Osteocyte (in vitro differentiated cells): ENCODE data around the gene SLC26A11. TPM values are rescaled to one million over a fixed set of nuclear protein-coding genes. Genes with fewer than 3 reads are reported as not detected.

Experiments used
- DNase-seq: peaks from one replicate; pipeline ENCODE4 v3.0.0; 2021; ENCODE audit warnings: mixed read lengths; ENCODE audit not compliant: unreplicated experiment; ENCODE audit errors: extremely low spot score
- H3K27ac Mint-ChIP-seq: one replicate; pipeline ENCODE4 v1.8.0; 2021; ENCODE audit warnings: mild to moderate bottlenecking, mixed read lengths; ENCODE audit not compliant: unreplicated experiment
- H3K27me3 Mint-ChIP-seq: one replicate; pipeline ENCODE4 v1.8.0; 2021; ENCODE audit warnings: mixed read lengths; ENCODE audit not compliant: unreplicated experiment
- H3K36me3 Mint-ChIP-seq: one replicate; pipeline ENCODE4 v1.8.0; 2021; ENCODE audit warnings: mixed read lengths; ENCODE audit not compliant: unreplicated experiment
- H3K4me1 Mint-ChIP-seq: one replicate; pipeline ENCODE4 v1.8.0; 2021; ENCODE audit warnings: mixed read lengths; ENCODE audit not compliant: unreplicated experiment
- H3K4me3 Mint-ChIP-seq: one replicate; pipeline ENCODE4 v1.8.0; 2021; ENCODE audit warnings: mild to moderate bottlenecking, moderate library complexity, mixed read lengths; ENCODE audit not compliant: unreplicated experiment
- H3K9me3 Mint-ChIP-seq: one replicate; pipeline ENCODE4 v1.8.0; 2021; ENCODE audit warnings: mixed read lengths; ENCODE audit not compliant: unreplicated experiment
- CTCF ChIP-seq: fragments of 200-600 bp; sonication (generic); IDR thresholded peaks from 2 replicates; pipeline ENCODE4 v1.5.0; 2021; ENCODE audit warnings: antibody characterized with exemption, mild to moderate bottlenecking, moderate library complexity
- total RNA-seq: library from RNA; stranded (reverse); gene quantifications from 2 replicates; pipeline ENCODE4 v1.2.1, GENCODE V29; 2021

The SLC26A11 gene
- total RNA-seq, 1 donor from 2014 or later: 34.7 TPM

- TF ChIP-seq CTCF: no peak
- Mint-ChIP-seq H3K4me1 (no peaks in the 10 kb centered on the region), H3K27ac (no peak overlapping the region), H3K4me3 (no peak overlapping the region), H3K36me3 (peaks cover 19% of the 10 kb centered on the region), H3K27me3 (no peaks in the 10 kb centered on the region), H3K9me3 (no peaks in the 10 kb centered on the region)
- no peak for DNase-seq
These were observed 7.1 kb upstream of the SLC26A11 start for GRCh38 chr17:80212962-80213642.

- Mint-ChIP-seq H3K27me3 (no peaks in the 10 kb centered on the region), H3K36me3 (peaks cover 19% of the 10 kb centered on the region), H3K9me3 (no peaks in the 10 kb centered on the region), H3K4me3 (no peak overlapping the region), H3K4me1 (peaks cover under 1% of the 10 kb centered on the region), H3K27ac (no peak overlapping the region)
- no peak for TF ChIP-seq CTCF
- DNase-seq: no peak
These were observed 6.6 kb upstream of the SLC26A11 start for GRCh38 chr17:80213643-80213975.

- no peak overlapping the region for H3K4me3 Mint-ChIP-seq
- H3K9me3 Mint-ChIP-seq: no peaks in the 10 kb centered on the region
- no peak overlapping the region for H3K27ac Mint-ChIP-seq
- no peak for DNase-seq
- H3K4me1 Mint-ChIP-seq: peaks cover 6% of the 10 kb centered on the region
- H3K27me3 Mint-ChIP-seq: no peaks in the 10 kb centered on the region
- TF ChIP-seq CTCF: no peak
- peaks cover 19% of the 10 kb centered on the region for H3K36me3 Mint-ChIP-seq
These were observed 6.0 kb upstream of the SLC26A11 start for GRCh38 chr17:80214012-80214877.

- no peak overlapping the region for H3K4me3 Mint-ChIP-seq
- TF ChIP-seq CTCF: no peak
- H3K9me3 Mint-ChIP-seq: no peaks in the 10 kb centered on the region
- no peak for DNase-seq
- peaks cover 11% of the 10 kb centered on the region for H3K4me1 Mint-ChIP-seq
- H3K27me3 Mint-ChIP-seq: no peaks in the 10 kb centered on the region
- no peak overlapping the region for H3K27ac Mint-ChIP-seq
- peaks cover 19% of the 10 kb centered on the region for H3K36me3 Mint-ChIP-seq
These were observed 5.4 kb upstream of the SLC26A11 start for GRCh38 chr17:80214878-80215210.
